Glomerular visceral epithelial cell (primary cell): ENCODE measurements around the gene GSG1L2.
A peak's percentile ranks its signal among the peaks of the same experiment; 100 is the strongest.

Source experiments
- DNase-seq: peaks from one replicate; pipeline ENCODE4 v3.0.0-alpha.2; 2016; ENCODE audit errors: extremely low spot score

Gene GSG1L2

DNA sequence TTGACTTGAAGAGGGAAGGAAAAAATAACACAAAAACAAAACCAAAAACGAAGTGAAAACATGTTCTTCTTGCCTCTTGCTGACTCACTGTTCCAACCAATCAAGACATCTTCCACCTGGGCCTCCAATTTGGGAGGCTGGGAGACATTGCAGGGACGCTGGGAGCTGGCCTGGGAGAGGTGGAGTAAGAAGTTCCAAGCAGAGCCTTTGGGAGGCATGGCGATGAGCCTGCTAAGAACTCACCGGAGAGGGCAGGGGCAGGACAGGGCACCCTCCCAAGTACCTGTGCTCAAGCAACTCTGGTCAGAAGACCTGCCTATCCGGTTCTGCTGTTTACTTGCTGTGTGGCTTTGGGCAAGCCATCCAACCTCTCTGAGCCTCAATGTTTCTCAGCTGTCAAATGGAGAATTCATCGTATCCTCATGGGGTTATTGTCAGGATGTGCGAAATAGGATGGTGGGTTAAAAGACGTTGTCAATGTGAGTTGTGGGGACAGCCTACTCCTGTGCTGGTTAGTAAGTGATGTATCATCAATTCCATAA is 3.0 kb upstream of the GSG1L2 start:
- DNase-seq, result no peak

- no peak for DNase-seq
Measured at GRCh38 chr17:9824094-9824493, 2.2 kb upstream of the GSG1L2 start.

DNA sequence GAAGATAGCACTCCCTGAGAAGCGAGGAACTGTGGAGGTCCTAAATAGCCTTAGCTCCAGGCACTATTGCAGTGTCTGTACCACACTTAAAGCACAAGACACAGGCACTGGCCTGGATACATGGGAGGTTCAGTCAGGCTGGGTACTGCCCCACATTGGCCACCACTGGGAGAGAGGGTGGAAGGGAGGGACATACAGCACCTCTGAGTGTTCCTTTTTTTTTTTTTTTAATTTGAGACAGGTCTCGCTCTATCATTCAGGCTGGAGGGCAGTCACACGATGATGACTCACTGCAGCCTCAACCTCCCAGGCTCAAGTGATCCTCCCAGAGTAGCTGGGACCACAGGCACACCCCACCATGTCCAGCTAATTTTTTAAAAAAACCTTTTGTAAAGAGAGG is 1.4 kb downstream of the GSG1L2 start:
- no peak for DNase-seq

GRCh38 chr17:9818760-9819159 is 3.1 kb downstream of the GSG1L2 start:
- peak; percentile 13 for DNase-seq

- DNase-seq, result peak; percentile 55
Measured at GRCh38 chr17:9817086-9817485, 4.8 kb downstream of the GSG1L2 start.

- no peak for DNase-seq
Measured at GRCh38 chr17:9816472-9816871, 5.4 kb downstream of the GSG1L2 start.

DNA sequence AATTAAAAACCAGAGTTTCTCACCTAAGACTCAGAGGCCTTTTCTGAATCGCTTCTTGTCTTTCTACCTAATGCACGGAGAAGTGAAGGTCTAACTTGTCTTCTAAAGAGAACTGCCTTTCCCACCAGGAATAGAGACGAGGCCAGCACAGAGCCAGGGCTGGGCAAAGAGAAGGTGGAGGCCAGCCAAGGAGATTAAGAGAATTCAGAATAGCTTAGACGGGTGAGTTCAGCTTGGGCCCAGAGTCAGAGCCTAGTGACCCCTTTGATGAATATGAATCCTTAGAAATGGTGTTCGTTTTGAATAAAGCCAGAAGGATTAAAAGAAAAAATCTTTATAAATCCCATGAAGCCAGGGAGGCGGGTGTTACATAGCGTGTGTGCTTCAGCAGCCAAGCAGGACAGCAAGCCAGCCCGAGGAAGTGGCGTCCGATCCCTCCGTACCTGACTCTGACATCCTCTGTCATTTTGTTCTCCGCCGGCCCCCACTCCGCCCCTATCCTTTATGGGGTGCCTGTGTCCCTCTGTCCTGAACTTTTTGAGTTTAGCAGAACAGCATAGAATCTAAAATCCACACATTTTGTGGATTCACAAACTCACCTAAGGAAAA is 7.4 kb downstream of the GSG1L2 start:
- no peak for DNase-seq

DNA sequence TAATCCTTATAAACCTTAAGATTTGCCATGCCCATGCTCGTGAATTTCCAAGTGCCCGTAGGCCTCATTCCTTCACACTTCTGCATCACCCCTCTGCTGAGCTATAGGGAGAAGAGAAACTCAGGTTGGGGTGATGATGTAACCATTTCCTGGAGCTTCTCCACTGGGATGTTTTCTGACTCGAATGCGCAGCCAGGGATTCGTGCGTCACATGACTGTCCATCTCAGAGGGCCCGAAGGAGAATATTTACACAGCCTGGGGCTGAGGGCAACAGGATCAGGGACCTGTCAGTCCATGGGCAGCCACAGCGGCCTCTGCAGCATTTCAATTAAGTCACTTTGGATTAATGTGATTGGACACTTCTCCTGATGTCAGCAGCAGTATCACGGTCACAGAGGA is 8.7 kb downstream of the GSG1L2 start:
- DNase-seq, result no peak

DNA sequence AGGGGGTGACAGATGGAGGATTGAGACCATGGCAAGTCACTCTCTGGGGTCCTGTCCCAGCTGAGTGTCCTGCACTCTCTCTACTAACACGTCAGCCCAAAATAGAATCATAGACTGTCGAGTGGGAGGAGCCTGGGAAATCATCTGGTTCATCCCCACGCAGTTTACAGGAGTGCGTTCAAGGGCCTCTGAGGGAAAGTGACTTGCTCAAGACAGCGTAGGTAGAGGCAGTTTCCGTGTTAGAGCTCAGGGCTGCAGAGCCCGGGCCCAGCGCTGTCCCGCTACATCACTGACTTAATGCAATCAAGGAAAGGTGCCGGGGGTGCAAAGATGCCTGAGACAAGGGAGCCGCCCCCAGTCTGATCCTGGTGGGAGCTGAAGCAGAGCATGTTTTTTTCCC is 10.3 kb downstream of the GSG1L2 start:
- DNase-seq, result no peak

DNA sequence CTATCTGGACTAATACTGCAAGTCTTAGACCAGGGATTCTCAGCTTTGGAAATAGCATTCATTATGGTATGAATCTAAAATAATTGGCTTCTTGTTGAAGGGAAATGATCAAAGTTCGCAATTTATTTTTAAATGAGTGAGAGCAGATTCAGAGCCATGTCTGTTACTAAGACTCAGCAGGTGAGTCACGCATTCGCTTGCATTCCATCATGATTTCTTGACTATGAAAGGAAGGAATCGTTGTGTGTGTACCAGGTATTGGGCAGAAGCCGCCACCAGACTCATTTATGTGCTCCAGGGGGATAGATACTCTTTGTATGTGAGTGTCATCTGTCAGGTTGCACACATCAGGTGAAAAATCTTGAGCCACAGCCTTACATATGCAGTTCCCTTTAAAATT is 10.8 kb downstream of the GSG1L2 start:
- DNase-seq, result no peak

- no peak for DNase-seq
Measured at GRCh38 chr17:9810100-9810949, 11.6 kb downstream of the GSG1L2 start.

DNA sequence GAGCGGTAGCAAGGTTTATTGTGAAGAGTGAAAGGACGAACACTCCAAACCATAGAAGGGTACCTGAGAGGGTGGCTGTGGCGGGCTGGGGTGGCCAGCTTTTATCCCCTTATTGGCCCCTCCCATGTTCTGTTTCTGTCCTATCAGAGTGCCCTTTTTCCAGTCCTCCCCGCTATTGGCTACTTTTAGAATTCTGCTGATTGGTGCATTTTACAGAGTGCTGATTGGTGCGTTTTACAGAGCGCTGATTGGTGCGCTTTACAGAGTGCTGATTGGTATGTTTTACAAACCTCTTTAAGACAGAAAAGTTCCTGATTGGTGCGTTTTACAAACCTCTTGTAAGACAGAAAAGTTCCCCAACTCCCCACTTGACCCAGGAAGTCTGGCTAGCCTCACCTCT is 12.5 kb downstream of the GSG1L2 start:
- no peak for DNase-seq

DNA sequence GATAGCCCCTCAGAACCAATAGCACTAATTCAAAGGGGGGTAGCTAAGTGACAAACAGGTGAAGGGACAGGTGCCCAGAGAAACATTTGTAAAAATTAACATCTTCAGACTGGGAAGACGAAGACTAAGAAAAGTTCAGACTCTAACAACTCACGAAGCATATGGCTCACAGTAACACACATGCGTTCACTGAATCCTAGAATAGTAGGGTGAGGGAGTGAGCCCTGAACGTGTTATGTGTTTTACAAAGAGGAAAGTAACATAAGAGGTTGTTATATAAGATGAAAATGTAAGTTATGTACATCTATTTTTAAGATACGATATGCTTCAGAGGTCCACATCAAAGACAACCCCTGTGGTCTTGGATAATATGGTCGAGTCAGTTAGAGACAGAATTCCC is 15.2 kb downstream of the GSG1L2 start:
- DNase-seq, result no peak

DNA sequence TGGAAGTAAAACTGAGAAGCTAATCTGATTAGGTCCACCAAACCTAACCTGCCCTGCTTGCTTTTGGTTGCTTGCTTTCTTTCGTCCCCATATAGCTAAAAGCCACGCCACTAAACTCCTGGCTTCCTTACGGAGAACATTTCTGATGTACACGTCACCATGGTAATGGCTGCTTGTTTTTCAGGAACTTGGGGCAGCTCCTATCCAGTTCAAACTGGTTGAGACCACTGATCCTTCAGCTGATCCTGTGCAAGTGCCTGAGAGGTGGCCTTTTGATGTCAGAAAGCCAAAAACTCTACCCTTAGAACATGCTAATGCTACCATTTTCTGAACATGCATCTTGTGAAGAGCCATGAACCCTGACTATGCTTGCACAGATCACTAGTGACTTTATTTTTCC is 16.1 kb downstream of the GSG1L2 start:
- no peak for DNase-seq

- DNase-seq, result no peak
Measured at GRCh38 chr17:9802697-9803096, 19.2 kb downstream of the GSG1L2 start.

- DNase-seq, result no peak
Measured at GRCh38 chr17:9802294-9802693, 19.6 kb downstream of the GSG1L2 start.

DNA sequence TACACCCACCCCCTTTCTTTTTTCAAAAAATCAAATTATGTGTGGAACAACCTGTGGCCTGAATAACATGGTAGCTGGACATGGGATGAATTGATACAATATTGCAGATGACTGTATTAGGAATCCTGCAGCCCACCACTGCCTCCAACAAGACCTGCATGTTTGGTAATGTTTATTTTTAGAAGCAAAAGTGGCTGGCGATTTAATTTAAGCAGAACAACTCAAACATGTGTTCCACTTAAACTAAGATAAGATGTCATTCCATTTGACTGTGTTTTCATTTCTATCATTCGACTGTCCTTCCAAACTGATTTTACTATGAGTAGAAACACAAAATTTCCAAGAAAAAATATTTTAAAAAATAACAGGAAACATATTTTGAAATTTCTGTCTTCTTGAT is 20.4 kb downstream of the GSG1L2 start:
- DNase-seq, result no peak

DNA sequence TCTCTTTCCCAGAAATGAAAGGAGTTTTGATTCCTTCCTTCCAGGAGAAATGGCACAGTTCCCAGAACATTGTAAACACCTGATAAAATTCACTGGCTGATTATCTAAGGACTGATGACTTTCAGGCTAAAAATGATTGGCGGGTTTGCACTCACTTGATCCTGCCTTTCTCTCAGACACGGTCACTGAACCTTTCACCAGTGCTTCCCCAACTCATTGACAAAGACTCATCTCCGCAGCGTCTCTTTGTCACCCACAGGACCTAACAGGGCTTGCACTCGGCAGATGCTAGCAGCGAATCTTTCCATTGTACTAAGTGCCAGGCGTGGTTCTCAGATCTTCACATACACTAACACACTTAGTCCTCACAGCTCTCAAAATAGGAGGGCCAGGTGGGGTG is 23.2 kb downstream of the GSG1L2 start:
- DNase-seq, result no peak

- DNase-seq, result no peak
Measured at GRCh38 chr17:9798008-9798407, 23.9 kb downstream of the GSG1L2 start.

- DNase-seq, result no peak
Measured at GRCh38 chr17:9792181-9792840, 29.6 kb downstream of the GSG1L2 start.

- no peak for DNase-seq
Measured at GRCh38 chr17:9790889-9791876, 30.7 kb downstream of the GSG1L2 start, which contains the start of gene DHRS7C. TSS of gene DHRS7C (minus strand) at chr17:9791592. CDS start at chr17:9791284, 308 bp downstream.
